H1 (cell line): ENCODE data around the gene RAB8B. TPM values are rescaled to one million over a fixed set of nuclear protein-coding genes. Genes with fewer than 3 reads are reported as not detected.

Experiments
- CTCF ChIA-PET: fragments of 300-600 bp; sonication (Branson Sonifier 250); formaldehyde crosslinking; loops from one replicate; lab custom pipeline; 2021; ENCODE audit not compliant: partially characterized antibody; lab: Charles Lee
- POLR2A ChIA-PET: fragments of 300-600 bp; sonication (Branson Sonifier 250); formaldehyde crosslinking; loops from one replicate; lab custom pipeline; 2021; ENCODE audit warnings: inconsistent platforms; ENCODE audit not compliant: partially characterized antibody; lab: Charles Lee
- DNase-seq, 2 experiments: peaks; one replicate each; pipeline versions ENCODE4 v3.0.0 to v3.0.0-alpha.2; 2010 to 2022; ENCODE audit warnings: low spot score in 2 of 2, low read depth in 1 of 2, mixed read lengths in 1 of 2
- FAIRE-seq: peaks from 2 replicates; lab custom pipeline; 2011; peaks lifted over from hg19 to GRCh38; lab: Jason Lieb, UNC
- H2AFZ ChIP-seq: 2 replicates; pipeline ENCODE4 v1.8.1; 2012; ENCODE audit warnings: low read length, inconsistent platforms
- H2AK5ac ChIP-seq: 2 replicates; pipeline ENCODE4 v1.6.1; 2013; ENCODE audit warnings: low read depth, low read length
- H2BK120ac ChIP-seq: replicated peaks from 2 replicates; pipeline ENCODE3; 2013; ENCODE audit warnings: low read depth, low read length, inconsistent platforms
- H2BK12ac ChIP-seq: 2 replicates; pipeline ENCODE4 v1.6.1; 2013; ENCODE audit warnings: low read depth, low read length
- H2BK15ac ChIP-seq: 2 replicates; pipeline ENCODE4 v1.6.1; 2013; ENCODE audit warnings: low read length
- H2BK20ac ChIP-seq: 2 replicates; pipeline ENCODE4 v1.6.1; 2013; ENCODE audit warnings: low read length
- H2BK5ac ChIP-seq: 2 replicates; pipeline ENCODE4 v1.6.1; 2013; ENCODE audit warnings: low read depth, low read length
- H3K14ac ChIP-seq: 2 replicates; pipeline ENCODE4 v1.6.1; 2013; ENCODE audit warnings: inconsistent platforms; ENCODE audit not compliant: insufficient read length
- H3K18ac ChIP-seq: 2 replicates; pipeline ENCODE4 v1.6.1; 2013; ENCODE audit warnings: low read length; ENCODE audit errors: extremely low read depth
- H3K23ac ChIP-seq: 2 replicates; pipeline ENCODE4 v1.6.1; 2013; ENCODE audit warnings: inconsistent platforms; ENCODE audit not compliant: insufficient read length
- H3K23me2 ChIP-seq: 2 replicates; pipeline ENCODE4 v1.6.1; 2013; ENCODE audit warnings: low read depth, low read length
- H3K27ac ChIP-seq: 2 replicates; pipeline ENCODE4 v1.6.1; 2011; ENCODE audit warnings: low read depth, low read length, inconsistent platforms
- H3K27me3 ChIP-seq, 4 experiments: replicated peaks in 1 of 4; 1 replicate in 1 of 4; 2 replicates in 3 of 4; pipeline versions ENCODE4 v1.6.1 to v1.8.1; 2011 to 2013; ENCODE audit warnings: low read length in 3 of 4, mild to moderate bottlenecking in 3 of 4, inconsistent platforms in 2 of 4, mixed read lengths in 2 of 4, moderate library complexity in 1 of 4; ENCODE audit not compliant: control insufficient read depth in 3 of 4, insufficient read depth in 3 of 4; ENCODE audit errors: extremely low read depth in 1 of 4
- H3K36me3 ChIP-seq, 4 experiments: 2 replicates each; pipeline versions ENCODE4 v1.6.1 to v1.8.1; 2011 to 2013; ENCODE audit warnings: mild to moderate bottlenecking in 4 of 4, low read length in 3 of 4, moderate library complexity in 2 of 4, control low read depth in 1 of 4, inconsistent platforms in 1 of 4; ENCODE audit not compliant: insufficient read depth in 4 of 4, control insufficient read depth in 2 of 4
- H3K4ac ChIP-seq: replicated peaks from 2 replicates; pipeline ENCODE3; 2013; ENCODE audit warnings: low read length, low read depth, mixed read lengths, inconsistent platforms; ENCODE audit not compliant: insufficient read length
- H3K4me1 ChIP-seq, 4 experiments: replicated peaks in 1 of 4; 1 replicate in 1 of 4; 2 replicates in 3 of 4; pipeline versions ENCODE4 v1.6.1 to v1.8.1; 2011 to 2013; ENCODE audit warnings: low read length in 3 of 4, inconsistent platforms in 2 of 4, mixed read lengths in 1 of 4; ENCODE audit not compliant: insufficient read depth in 4 of 4, control insufficient read depth in 3 of 4
- H3K4me2 ChIP-seq, 2 experiments: 2 replicates each; pipeline versions ENCODE4 v1.6.1 to v1.8.1; 2011 to 2013; ENCODE audit warnings: low read depth in 2 of 2, low read length in 2 of 2, control low read depth in 1 of 2, inconsistent platforms in 1 of 2, mild to moderate bottlenecking in 1 of 2; ENCODE audit not compliant: insufficient read depth in 1 of 2
- H3K4me3 ChIP-seq, 4 experiments: fragments of 200-600, 300-600 bp in 1 of 4; sonication (generic), shearing (Covaris generic), sonication (Bioruptor Twin) in 1 of 4; 2 replicates each; pipeline versions ENCODE4 v1.5.1 to v1.8.1; 2011 to 2016; ENCODE audit warnings: low read length in 4 of 4, low read depth in 3 of 4, control low read depth in 2 of 4, inconsistent platforms in 2 of 4, mild to moderate bottlenecking in 2 of 4, mixed read lengths in 1 of 4, moderate library complexity in 1 of 4; ENCODE audit not compliant: insufficient read depth in 2 of 4; ENCODE audit errors: extremely low read depth in 1 of 4
- H3K56ac ChIP-seq: replicated peaks from 2 replicates; pipeline ENCODE3; 2013; ENCODE audit warnings: low read depth, mild to moderate bottlenecking, mixed read lengths, low read length, inconsistent platforms; ENCODE audit not compliant: insufficient read length
- H3K79me1 ChIP-seq: 2 replicates; pipeline ENCODE4 v1.6.1; 2013; ENCODE audit warnings: low read depth, low read length, control low read depth
- H3K79me2 ChIP-seq, 2 experiments: 2 replicates each; pipeline versions ENCODE4 v1.6.1 to v1.8.1; 2012 to 2013; ENCODE audit warnings: low read length in 2 of 2, mild to moderate bottlenecking in 2 of 2, inconsistent platforms in 1 of 2; ENCODE audit not compliant: insufficient read depth in 2 of 2, control insufficient read depth in 1 of 2
- H3K9ac ChIP-seq, 4 experiments: replicated peaks in 1 of 4; 1 replicate in 1 of 4; 2 replicates in 3 of 4; pipeline versions ENCODE4 v1.6.1 to v1.8.1; 2011 to 2013; ENCODE audit warnings: low read depth in 3 of 4, low read length in 3 of 4, control low read depth in 2 of 4, mild to moderate bottlenecking in 2 of 4, moderate library complexity in 2 of 4, inconsistent platforms in 1 of 4; ENCODE audit errors: extremely low read depth in 1 of 4
- H3K9me3 ChIP-seq, 2 experiments: 2 replicates each; pipeline versions ENCODE4 v1.6.1 to v1.8.1; 2012 to 2013; ENCODE audit warnings: mild to moderate bottlenecking in 2 of 2, moderate library complexity in 2 of 2, control low read depth in 1 of 2, inconsistent platforms in 1 of 2, low read depth in 1 of 2, low read length in 1 of 2, mixed read lengths in 1 of 2; ENCODE audit not compliant: insufficient read depth in 2 of 2
- H4K20me1 ChIP-seq, 2 experiments: replicated peaks in 1 of 2; 2 replicates each; pipeline versions ENCODE3 to v1.8.1; 2011 to 2013; ENCODE audit warnings: inconsistent platforms in 2 of 2, low read length in 2 of 2, mild to moderate bottlenecking in 1 of 2; ENCODE audit not compliant: insufficient read depth in 2 of 2, control insufficient read depth in 1 of 2
- H4K5ac ChIP-seq: 2 replicates; pipeline ENCODE4 v1.6.1; 2013; ENCODE audit warnings: low read length, low read depth, mixed read lengths, inconsistent platforms; ENCODE audit not compliant: insufficient read length
- H4K8ac ChIP-seq: 2 replicates; pipeline ENCODE4 v1.8.0; 2013; ENCODE audit warnings: mild to moderate bottlenecking, moderate library complexity, low read length, inconsistent platforms; ENCODE audit not compliant: insufficient read depth; ENCODE audit errors: extremely low read depth
- H4K91ac ChIP-seq: replicated peaks from 2 replicates; pipeline ENCODE3; 2013; ENCODE audit warnings: low read length, mixed read lengths, inconsistent platforms; ENCODE audit not compliant: insufficient read length
- BACH1 ChIP-seq: IDR thresholded peaks from 2 replicates; pipeline ENCODE4 v1.6.1; 2012; ENCODE audit warnings: low read length, improper control_type of control experiment
- CEBPB ChIP-seq: IDR thresholded peaks from 2 replicates; pipeline ENCODE4 v1.6.1; 2012; ENCODE audit warnings: low read depth, low read length
- WGBS, 2 experiments: shearing (Covaris generic) in 1 of 2; methylation state at CpG; one replicate each; pipeline versions ENCODE4 v1.1.6 to v1.1.7; 2013 to 2015; ENCODE audit warnings: low lambda C conversion rate in 2 of 2, mixed read lengths in 2 of 2, inconsistent platforms in 1 of 2, low coverage in 1 of 2, missing lambda C conversion rate in 1 of 2; ENCODE audit not compliant: insufficient replicate concordance in 2 of 2, insufficient coverage in 1 of 2, insufficient read length in 1 of 2; ENCODE audit errors: extremely low coverage in 1 of 2, missing lambda C conversion rate in 1 of 2; 5-methylcytosine and 5-hydroxymethylcytosine counted together
- polyA plus RNA-seq, 7 experiments: library from polyadenylated mRNA; depleted of rRNA in 3 of 7; stranded (reverse) in 5 of 7; unstranded in 2 of 7; fragments of >200 nt in 5 of 7; fragments of 200-250 nt in 2 of 7; gene quantifications; 1 replicate in 5 of 7; 2 replicates in 1 of 7; 4 replicates in 1 of 7; pipeline versions ENCODE4 v1.2.1 to v1.2.3, GENCODE V29; 2011 to 2013; ENCODE audit warnings: missing spikeins in 2 of 7, mixed read lengths in 2 of 7
- total RNA-seq: library from RNA; stranded (reverse); fragmentation: NEBNext Ultra II Directional; extraction: Animal tissue kit (Norgen Biotek cat#: 25700); gene quantifications from 2 replicates; pipeline ENCODE4 v1.2.1, GENCODE V29; 2021

The RAB8B gene
- total and polyA plus RNA-seq, 2 of the 8 experiments (the other 6 are each of a cell fraction or from before 2014, with no cell fraction given): 9.5 to 47.8 TPM

GRCh38 chr15:63211092-63211490 lies 21.7 kb downstream of the RAB8B start:
- Histone ChIP-seq H4K8ac (no peak overlapping the region), H3K23ac (no peak overlapping the region), H4K5ac (no peak overlapping the region), H2BK15ac (no peak overlapping the region), H2BK120ac (no peak overlapping the region), H3K36me3 (no peaks in the 10 kb centered on the region; a peak in 1 of 8 replicates), H3K9ac (no peak overlapping the region), H3K79me1 (no peaks in the 10 kb centered on the region; the same call in none of the 2 replicates), H3K79me2 (peaks cover 0 to 46% of the 10 kb centered on the region in 2 experiments; a peak in 2 of 4 replicates), H3K14ac (no peak overlapping the region), H2BK12ac (no peak overlapping the region), H3K27ac (no peak overlapping the region), H4K91ac (no peak overlapping the region), H3K23me2 (no peaks in the 10 kb centered on the region), H3K4me1 (peaks cover 2 to 11% (median 4%) of the 10 kb centered on the region in 4 experiments; a peak in 6 of 7 replicates), H3K27me3 (no peaks in the 10 kb centered on the region), H3K18ac (no peak overlapping the region), H3K4me2 (peak overlapping the region in 1 of 2 experiments; percentile 29; a peak in 2 of 4 replicates), H3K56ac (no peak overlapping the region), H2AK5ac (no peak overlapping the region), H3K9me3 (no peaks in the 10 kb centered on the region), H3K4ac (no peak overlapping the region), H4K20me1 (no peaks in the 10 kb centered on the region), H3K4me3 (peak overlapping the region in 1 of 4 experiments; percentile 2; a peak in 1 of 8 replicates), H2AFZ (no peak overlapping the region), H2BK20ac (no peak overlapping the region), H2BK5ac (no peak overlapping the region)
- 0 out of 2 replicates have a peak, but pooled peaks have one; percentile 1 for TF ChIP-seq CEBPB
- TF ChIP-seq BACH1: no peak
- POLR2A ChIA-PET: interaction anchor here (0.5 to 1.3 kb wide), 2 partner anchors 46 to 67 kb away, joined by 3 to 4 read pairs; no protein-coding TSS in a partner anchor
- WGBS, 2 experiments: 76% methylated on average over 3 of the region's 3 CpGs; no CpG with 5 or more reads in 1 of the 2 experiments
- CTCF ChIA-PET: interaction anchor here (0.5 to 1.6 kb wide), 3 partner anchors 15 to 25 kb away, joined by 3 to 5 read pairs (median 3); no protein-coding TSS in a partner anchor
- DNase-seq (no peak), FAIRE-seq (no peak)
